ENCODE results near the gene CROCC.

CROCC gene

DNA sequence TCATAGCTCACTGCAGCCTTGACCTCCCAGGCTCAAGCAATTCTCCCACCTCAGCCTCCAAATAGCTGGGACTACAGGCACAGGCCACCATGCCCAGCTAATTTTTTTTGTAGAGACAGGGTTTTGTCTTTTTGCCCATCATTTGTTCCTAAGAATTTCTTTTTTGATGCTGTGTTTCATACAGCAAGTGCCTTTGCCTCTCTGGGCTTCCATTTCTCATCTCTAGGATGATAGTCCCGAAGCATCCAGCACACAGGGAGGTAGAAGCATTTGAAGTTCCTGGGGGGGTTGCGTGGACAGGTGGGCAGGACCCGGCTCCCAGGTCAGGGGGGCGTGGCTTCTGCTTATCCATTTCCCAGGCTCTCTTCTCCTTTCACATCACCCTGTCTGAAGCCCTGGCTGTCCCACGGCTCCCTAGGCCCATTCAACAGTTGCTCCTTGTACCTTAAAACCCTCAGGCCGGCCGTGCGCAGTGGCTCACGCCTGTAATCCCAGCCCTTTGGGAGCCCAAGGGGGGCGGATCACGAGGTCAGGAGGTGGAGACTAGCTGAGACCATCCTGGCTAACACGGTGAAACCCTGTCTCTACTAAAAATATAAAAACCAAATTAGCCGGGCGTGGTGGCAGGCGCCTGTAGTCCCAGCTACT is 86.6 kb downstream of the CROCC start:
- Mint-ChIP-seq H3K4me1 (peaks cover 5% of the 10 kb centered on the region), H3K4me3 (no peak overlapping the region), H3K36me3 (ENCODE audit: low read depth) (peaks cover 7% of the 10 kb centered on the region), H3K9me3 (no peaks in the 10 kb centered on the region), H3K27ac (no peak overlapping the region), H3K27me3 (ENCODE audit: low read depth) (no peaks in the 10 kb centered on the region)
- TF ChIP-seq CTCF (IDR thresholded peaks at IDR 0.05; ENCODE audit: unreplicated experiment in 3 of 3): no peak

GRCh38 chr1:17009706-17010105 is 88.0 kb downstream of the CROCC start:
- Mint-ChIP-seq H3K36me3 (ENCODE audit: low read depth) (no peaks in the 10 kb centered on the region), H3K9me3 (no peaks in the 10 kb centered on the region), H3K27me3 (ENCODE audit: low read depth) (no peaks in the 10 kb centered on the region), H3K27ac (no peak overlapping the region), H3K4me1 (peaks cover 5% of the 10 kb centered on the region), H3K4me3 (peak overlapping the region; percentile 50 to 64 (median 52))
- no peak for TF ChIP-seq CTCF (IDR thresholded peaks at IDR 0.05; ENCODE audit: unreplicated experiment in 3 of 3)

GRCh38 chr1:17011092-17011438 is 89.3 kb downstream of the CROCC start:
- no peak for TF ChIP-seq CTCF (IDR thresholded peaks at IDR 0.05; ENCODE audit: unreplicated experiment in 3 of 3)
- Mint-ChIP-seq H3K4me3 (peak overlapping the region; percentile 79 to 87 (median 82)), H3K27ac (no peak overlapping the region), H3K27me3 (ENCODE audit: low read depth) (no peaks in the 10 kb centered on the region), H3K4me1 (peaks cover 5% of the 10 kb centered on the region), H3K36me3 (ENCODE audit: low read depth) (no peaks in the 10 kb centered on the region), H3K9me3 (no peaks in the 10 kb centered on the region)

DNA sequence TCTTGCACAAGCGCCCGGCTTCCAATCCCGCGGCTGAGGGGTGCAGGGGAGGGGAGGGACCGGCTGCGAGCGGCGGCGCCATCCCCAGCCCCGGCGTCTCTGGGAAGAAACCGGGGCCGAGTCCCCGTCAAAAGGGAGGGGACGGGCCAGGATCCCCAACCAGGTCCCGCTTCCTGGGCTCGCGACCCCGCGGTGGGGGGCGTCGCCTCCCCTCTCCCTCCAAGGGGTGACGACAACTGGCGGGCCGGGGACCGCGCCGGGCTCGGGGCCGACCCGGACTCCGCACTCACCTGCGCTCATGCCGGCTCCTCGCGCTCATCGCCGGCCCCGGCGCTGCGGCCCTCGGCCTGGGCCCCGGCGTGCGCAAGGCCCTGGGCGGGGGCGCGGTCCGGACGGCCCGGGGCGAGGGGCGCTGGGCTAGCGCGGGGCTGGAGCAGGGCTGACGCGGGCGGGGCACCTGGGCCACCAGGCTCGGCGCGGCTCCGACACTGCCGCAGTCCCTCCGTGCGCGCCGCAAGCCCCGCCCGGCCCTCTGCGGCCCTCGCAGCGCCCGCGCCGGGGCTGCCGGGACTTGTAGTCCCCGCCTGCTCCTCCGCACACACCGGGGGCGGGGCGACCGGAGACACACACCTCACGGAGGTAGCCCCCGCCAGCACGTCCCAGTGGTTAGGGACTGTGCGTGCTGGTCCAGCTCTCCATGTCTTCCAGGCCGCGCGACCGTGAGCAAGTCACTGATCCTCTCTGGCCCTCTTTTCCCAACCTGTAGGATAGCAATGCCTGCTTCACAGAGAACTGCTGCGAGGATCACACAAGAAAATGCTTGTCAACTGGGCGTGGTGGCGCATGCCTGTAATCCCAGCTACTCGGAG is 89.9 kb downstream of the CROCC start, which contains the start of gene ATP13A2:
ATP13A2 (minus strand) TSS at position 490 of the 869 bp plus-strand sequence; CDS start at position 300, 190 bp downstream.
- Mint-ChIP-seq H3K27me3 (ENCODE audit: low read depth) (no peaks in the 10 kb centered on the region), H3K4me1 (peaks cover 5% of the 10 kb centered on the region), H3K36me3 (ENCODE audit: low read depth) (peaks cover 4% of the 10 kb centered on the region), H3K4me3 (peak within 1 kb of the TSS; percentile 88 to 94 (median 91)), H3K9me3 (no peaks in the 10 kb centered on the region), H3K27ac (peak within 1 kb of the TSS in 1 of 3 experiments; percentile 70)
- TF ChIP-seq CTCF (IDR thresholded peaks at IDR 0.05; ENCODE audit: unreplicated experiment in 3 of 3): no peak

DNA sequence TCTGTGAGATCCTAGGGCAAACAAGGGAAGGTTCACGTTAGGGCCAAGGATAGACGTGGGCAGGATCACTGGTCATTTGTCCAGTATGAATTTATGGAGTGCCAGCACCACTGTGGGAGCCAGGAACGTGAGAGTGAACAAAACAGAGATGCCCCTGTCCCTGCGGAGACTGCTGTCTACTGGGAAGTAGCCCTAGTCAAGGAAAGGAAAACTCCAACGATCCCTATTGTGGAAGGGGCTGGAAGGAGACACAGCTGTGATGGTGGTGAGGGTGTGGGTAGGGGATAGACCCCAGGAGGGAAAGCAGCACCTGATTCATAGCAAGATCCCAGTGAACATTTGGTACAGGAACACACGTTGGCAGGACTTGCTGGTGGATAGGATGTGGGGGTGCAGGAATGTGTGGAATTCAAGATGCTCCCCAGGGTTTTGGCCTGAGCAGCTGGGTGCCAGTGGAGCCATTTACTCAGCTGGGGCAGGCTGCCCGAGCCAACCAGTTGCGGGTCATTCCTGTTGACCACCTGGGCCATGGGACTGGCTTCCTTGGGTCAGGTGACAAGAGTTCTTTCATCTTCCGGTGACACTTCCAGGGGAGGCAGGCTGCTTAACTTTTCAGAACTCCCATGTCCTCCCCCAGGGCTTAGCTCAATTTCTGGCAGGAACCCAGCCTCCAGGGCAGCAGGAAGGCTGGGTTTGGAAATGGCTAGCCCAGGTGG is 91.2 kb downstream of the CROCC start:
- H3K27me3 Mint-ChIP-seq (ENCODE audit: low read depth): no peaks in the 10 kb centered on the region
- H3K27ac Mint-ChIP-seq: no peak overlapping the region
- peaks cover 8% of the 10 kb centered on the region for H3K36me3 Mint-ChIP-seq (ENCODE audit: low read depth)
- peaks cover 5% of the 10 kb centered on the region for H3K4me1 Mint-ChIP-seq
- H3K4me3 Mint-ChIP-seq: peak overlapping the region; percentile 13 to 94 (median 91)
- TF ChIP-seq CTCF (IDR thresholded peaks at IDR 0.05; ENCODE audit: unreplicated experiment in 3 of 3): no peak
- H3K9me3 Mint-ChIP-seq: no peaks in the 10 kb centered on the region

All from nephron (organoid).